Mucosa of rectum (tissue), 2 donors: Measurements from ENCODE around the gene APBB2.
"Not testable (repeated sequence)": the region's sequence is repeated elsewhere in the genome, so short reads cannot be mapped to it uniquely, and the experiment has no call there.

Experiments
- H3K27ac ChIP-seq, 2 donors: one replicate each; pipeline ENCODE4 v1.7.0; 2013; ENCODE audit warnings: inconsistent platforms in 2 of 2, low read depth in 2 of 2, low read length in 2 of 2
- H3K27me3 ChIP-seq, 2 donors: one replicate each; pipeline ENCODE4 v1.7.0; 2013; ENCODE audit warnings: low read length in 2 of 2; ENCODE audit not compliant: control insufficient read depth in 2 of 2, insufficient read depth in 2 of 2
- H3K36me3 ChIP-seq, 2 donors: one replicate each; pipeline ENCODE4 v1.7.0; 2013; ENCODE audit warnings: low read length in 2 of 2; ENCODE audit not compliant: control insufficient read depth in 2 of 2, insufficient read depth in 2 of 2
- H3K4me1 ChIP-seq, 2 donors: one replicate each; pipeline ENCODE4 v1.7.0; 2013; ENCODE audit warnings: low read length in 2 of 2, mild to moderate bottlenecking in 1 of 2; ENCODE audit not compliant: control insufficient read depth in 2 of 2, insufficient read depth in 2 of 2
- H3K4me3 ChIP-seq, 2 donors: one replicate each; pipeline ENCODE4 v1.7.0; 2013; ENCODE audit warnings: low read length in 2 of 2
- H3K9ac ChIP-seq, 2 donors: one replicate each; pipeline ENCODE4 v1.7.0; 2013; ENCODE audit warnings: low read length in 2 of 2, low read depth in 1 of 2, mild to moderate bottlenecking in 1 of 2
- H3K9me3 ChIP-seq, 2 donors: one replicate each; pipeline ENCODE4 v1.7.0; 2013; ENCODE audit warnings: low read length in 2 of 2; ENCODE audit not compliant: control insufficient read depth in 2 of 2
- donor health status: healthy.
- donor health status: Normal muscosa, but diverticular disease.

The APBB2 gene

DNA sequence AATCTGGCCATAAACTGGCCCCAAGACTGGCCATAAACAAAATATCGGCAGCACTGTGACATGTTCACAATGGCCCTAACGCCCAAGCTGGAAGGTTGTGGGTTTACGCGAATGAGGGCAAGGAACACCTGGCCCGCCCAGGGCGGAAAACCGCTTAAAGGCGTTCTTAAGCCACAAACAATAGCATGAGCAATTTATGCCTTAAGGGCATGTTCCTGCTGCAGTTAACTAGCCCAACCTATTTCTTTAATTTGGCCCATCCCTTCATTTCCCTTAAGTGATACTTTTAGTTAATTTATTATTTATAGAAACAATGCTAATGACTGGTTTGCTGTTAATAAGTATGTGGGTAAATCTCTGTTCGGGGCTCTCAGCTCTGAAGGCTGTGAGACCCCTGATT lies 154.9 kb downstream of the APBB2 start:
- not testable (repeated sequence) for H3K27me3 ChIP-seq, H3K9ac ChIP-seq, H3K27ac ChIP-seq, H3K36me3 ChIP-seq, H3K4me1 ChIP-seq, H3K9me3 ChIP-seq, H3K4me3 ChIP-seq

DNA sequence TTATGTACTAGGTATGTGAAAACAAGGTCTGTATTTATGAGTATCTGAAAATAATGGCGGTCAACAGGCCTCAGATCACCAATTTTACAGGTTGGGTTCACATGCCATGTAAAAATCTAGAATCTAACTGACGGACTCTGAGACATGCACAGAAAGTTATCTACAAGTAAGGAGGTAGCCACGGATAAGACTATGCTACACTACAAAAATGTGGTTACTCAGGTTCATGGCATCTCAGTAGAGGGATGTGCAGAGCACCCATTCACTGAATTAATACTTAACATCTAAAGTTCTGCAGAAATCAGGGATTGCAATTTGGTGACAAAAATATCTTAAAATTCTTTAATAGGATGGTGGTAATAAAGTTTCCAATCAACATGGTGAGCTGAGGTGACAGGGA lies 155.9 kb downstream of the APBB2 start:
- Histone ChIP-seq H3K9ac (no peak overlapping the region), H3K9me3 (no peaks in the 10 kb centered on the region), H3K4me3 (no peak overlapping the region), H3K27ac (no peak overlapping the region), H3K27me3 (no peaks in the 10 kb centered on the region), H3K36me3 (no peaks in the 10 kb centered on the region), H3K4me1 (peaks cover 0 to under 1% of the 10 kb centered on the region in 2 donors)

DNA sequence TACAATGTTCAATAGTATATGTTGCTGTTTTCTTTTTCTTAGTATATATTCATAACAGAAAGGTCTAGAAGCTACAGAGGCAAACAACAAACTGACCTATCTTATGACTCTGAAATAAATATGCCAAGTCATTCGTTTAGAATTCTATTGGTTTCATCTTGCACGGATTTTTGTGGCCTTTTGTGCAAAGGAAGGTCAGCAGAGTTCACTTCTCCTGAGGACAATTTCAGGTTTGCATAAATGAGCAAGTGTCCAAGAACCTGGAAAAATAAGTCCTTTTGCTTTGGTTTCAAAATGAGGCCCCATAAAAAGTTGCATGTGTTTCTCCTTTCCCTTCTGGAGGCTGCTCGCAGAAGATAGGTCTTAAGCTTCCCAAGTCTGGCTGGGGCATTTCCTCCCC lies 156.9 kb downstream of the APBB2 start:
- H3K36me3 ChIP-seq, result no peaks in the 10 kb centered on the region
- H3K9me3 ChIP-seq, result no peaks in the 10 kb centered on the region
- peaks cover 0 to 2% of the 10 kb centered on the region in 2 donors for H3K4me1 ChIP-seq
- no peak overlapping the region for H3K4me3 ChIP-seq
- H3K9ac ChIP-seq, result no peak overlapping the region
- H3K27me3 ChIP-seq, result no peaks in the 10 kb centered on the region
- H3K27ac ChIP-seq, result no peak overlapping the region

DNA sequence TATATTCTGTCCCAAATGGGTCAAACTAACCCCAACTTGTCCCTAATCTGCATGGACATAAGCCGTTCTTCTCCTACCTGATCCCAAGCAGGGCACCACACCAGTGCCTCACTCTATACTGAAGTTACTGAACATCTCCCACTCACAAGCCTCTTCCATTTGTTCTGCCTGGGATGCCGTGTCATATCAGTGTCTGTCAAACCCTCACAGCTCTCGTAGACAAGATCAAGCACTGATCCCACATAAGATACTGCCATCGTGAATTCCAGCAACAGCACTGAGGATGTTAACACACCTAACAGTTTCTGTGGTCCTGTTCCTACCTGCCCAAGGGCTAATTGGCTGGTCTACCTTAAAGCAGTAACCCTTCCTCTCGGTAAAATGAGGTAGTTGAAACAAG lies 162.1 kb downstream of the APBB2 start:
- no peak overlapping the region for H3K4me3 ChIP-seq
- H3K36me3 ChIP-seq, result no peaks in the 10 kb centered on the region
- no peak overlapping the region for H3K27ac ChIP-seq
- H3K9me3 ChIP-seq, result no peaks in the 10 kb centered on the region
- H3K4me1 ChIP-seq, result peaks cover 0 to 2% of the 10 kb centered on the region in 2 donors
- H3K27me3 ChIP-seq, result no peaks in the 10 kb centered on the region
- H3K9ac ChIP-seq, result no peak overlapping the region

DNA sequence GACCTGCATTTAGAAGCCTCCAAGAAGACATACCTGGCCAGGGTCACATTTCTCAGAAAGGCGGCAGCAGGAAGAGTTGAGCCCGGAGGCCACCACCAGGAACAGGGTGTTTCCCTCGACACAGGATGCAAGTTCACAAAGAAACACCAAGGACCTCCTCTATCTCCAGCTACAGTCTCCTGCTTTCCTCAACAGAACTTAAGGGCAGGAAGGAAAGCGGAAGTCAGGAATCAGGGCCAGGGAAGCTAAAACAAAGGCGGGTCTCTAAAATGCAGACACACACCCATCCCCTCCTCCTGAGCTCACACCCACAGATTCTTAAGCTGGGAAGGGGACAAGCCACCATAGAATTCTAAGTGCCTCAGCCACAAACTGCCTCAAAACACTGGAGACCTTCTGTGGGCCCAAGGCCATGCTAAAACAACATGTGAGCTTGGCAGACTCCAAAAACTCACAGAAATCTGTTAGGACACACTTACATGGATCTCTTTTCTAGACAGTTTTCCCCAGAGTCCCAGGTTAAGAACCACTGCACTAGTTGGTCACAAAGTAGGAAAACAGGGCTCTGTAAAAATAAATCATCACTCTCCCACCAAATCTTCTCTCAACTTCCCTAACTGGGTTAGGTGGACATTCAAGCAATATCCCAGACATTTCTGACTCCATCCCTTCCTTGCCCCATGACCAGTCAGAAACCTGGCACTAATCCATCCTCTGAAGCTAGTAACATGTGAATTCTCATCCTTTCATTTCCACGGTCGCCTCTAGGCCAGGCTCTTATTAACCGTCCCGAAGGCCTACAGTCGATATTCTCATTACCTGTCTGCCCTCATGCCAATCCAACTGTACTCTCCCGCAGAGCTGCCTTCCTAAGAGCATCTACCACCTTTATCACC lies 163.2 kb downstream of the APBB2 start:
- no peaks in the 10 kb centered on the region for H3K27me3 ChIP-seq
- H3K4me3 ChIP-seq, result no peak overlapping the region
- peaks cover 0 to 2% of the 10 kb centered on the region in 2 donors for H3K4me1 ChIP-seq
- H3K9me3 ChIP-seq, result no peaks in the 10 kb centered on the region
- H3K9ac ChIP-seq, result no peak overlapping the region
- H3K36me3 ChIP-seq, result no peaks in the 10 kb centered on the region
- no peak overlapping the region for H3K27ac ChIP-seq

DNA sequence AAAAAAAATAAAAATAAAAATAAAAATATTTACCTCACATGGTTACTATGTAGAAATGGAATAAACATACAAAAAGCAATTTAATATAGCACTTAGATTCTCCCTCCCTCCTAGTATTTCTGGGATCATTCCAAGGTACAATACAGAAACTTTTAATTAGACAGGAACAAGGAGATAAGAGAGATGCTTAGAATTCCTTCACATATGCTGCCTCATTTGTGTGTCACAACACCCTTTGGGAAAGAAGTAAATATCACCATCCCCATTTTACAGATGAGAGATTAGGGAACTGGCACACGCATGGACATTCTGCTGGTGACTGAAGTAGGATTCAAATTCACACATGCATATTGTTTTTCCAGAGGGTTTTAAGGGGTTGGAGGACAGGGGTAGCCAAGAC lies 164.2 kb downstream of the APBB2 start:
- H3K9me3 ChIP-seq, result no peaks in the 10 kb centered on the region
- peaks cover 0 to 2% of the 10 kb centered on the region in 2 donors for H3K4me1 ChIP-seq
- no peak overlapping the region for H3K9ac ChIP-seq
- no peaks in the 10 kb centered on the region for H3K27me3 ChIP-seq
- H3K36me3 ChIP-seq, result no peaks in the 10 kb centered on the region
- H3K27ac ChIP-seq, result no peak overlapping the region
- H3K4me3 ChIP-seq, result no peak overlapping the region

DNA sequence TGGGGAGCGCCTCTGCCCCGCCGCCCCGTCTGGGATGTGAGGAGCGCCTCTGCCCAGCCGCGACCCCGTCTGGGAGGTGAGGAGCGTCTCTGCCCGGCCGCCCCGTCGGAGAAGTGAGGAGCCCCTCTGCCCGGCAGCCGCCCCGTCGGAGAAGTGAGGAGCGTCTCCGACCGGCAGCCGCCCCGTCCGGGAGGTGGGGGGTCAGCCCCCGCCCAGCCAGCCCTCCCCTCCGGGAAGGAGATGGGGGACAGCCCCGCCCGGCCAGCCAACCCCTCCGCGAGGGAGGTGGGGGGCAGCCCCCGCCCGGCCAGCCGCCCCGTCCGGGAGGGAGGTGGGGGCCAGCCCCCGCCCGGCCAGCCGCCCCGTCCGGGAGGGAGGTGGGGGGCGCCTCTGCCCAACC lies 165.2 kb downstream of the APBB2 start:
- H3K27ac ChIP-seq, H3K4me3 ChIP-seq, H3K27me3 ChIP-seq, H3K9ac ChIP-seq, H3K4me1 ChIP-seq, H3K9me3 ChIP-seq, H3K36me3 ChIP-seq: not testable (repeated sequence)

DNA sequence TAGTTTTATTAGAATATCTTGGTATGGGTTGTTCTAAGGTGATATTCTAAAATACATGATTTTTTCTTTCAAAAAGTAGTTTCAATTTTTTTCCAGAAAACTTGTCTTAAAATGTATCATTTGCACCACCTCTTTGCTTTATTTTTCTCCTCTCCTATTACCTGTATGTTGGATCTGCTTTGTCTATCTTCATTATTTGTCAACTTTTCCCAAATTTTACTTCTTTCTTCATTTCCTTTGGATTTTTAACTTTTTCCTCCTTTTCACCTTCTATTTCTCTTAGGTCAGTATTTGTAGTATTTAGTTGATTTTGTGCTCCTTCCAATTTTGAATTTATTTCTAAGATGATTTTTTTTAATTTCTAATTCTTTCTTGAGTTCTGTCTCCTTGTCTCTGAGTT lies 169.6 kb downstream of the APBB2 start:
- H3K9ac ChIP-seq, result no peak overlapping the region
- no peak overlapping the region for H3K4me3 ChIP-seq
- no peaks in the 10 kb centered on the region for H3K27me3 ChIP-seq
- H3K9me3 ChIP-seq, result no peaks in the 10 kb centered on the region
- no peaks in the 10 kb centered on the region for H3K4me1 ChIP-seq
- no peak overlapping the region for H3K27ac ChIP-seq
- H3K36me3 ChIP-seq, result no peaks in the 10 kb centered on the region

DNA sequence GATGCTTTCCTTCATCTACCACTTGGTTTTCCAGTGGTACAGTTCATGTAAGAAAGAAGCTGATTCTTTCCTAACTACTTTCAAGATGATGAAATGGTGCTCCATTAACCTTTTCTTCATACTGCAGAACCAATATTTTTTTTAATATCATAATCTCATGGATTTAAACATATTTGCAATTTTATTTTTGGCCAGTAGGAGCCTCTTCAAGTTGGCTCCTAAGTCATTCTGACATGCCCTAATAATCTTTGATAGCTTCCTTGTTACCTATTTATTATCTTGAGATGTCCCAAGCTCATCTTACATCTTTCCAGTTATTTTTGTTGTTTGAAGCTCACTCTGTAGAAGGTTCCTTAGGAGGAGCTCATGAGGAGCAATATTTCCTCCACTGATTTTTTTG lies 170.2 kb downstream of the APBB2 start:
- H3K27me3 ChIP-seq, result no peaks in the 10 kb centered on the region
- no peaks in the 10 kb centered on the region for H3K9me3 ChIP-seq
- H3K27ac ChIP-seq, result no peak overlapping the region
- no peaks in the 10 kb centered on the region for H3K4me1 ChIP-seq
- H3K36me3 ChIP-seq, result no peaks in the 10 kb centered on the region
- no peak overlapping the region for H3K4me3 ChIP-seq
- H3K9ac ChIP-seq, result no peak overlapping the region

DNA sequence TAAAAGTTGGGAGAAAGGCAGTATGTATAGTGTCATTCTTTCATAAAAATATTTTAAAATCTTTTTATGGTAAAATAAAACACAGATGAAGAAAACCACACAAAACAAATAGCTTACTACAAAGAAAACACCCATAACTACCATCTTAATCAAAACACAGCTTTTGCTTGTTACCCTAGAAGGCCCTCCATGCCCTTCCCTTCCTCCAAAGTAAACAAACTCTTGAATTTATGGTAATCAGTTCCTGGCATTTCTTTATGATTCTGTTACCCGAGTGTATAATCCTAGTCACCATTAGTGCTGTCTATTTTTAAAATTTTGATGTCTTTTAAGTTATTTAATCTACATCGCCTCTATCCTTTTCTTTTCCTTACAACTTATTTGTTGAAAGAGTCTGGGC lies 170.9 kb downstream of the APBB2 start:
- no peaks in the 10 kb centered on the region for H3K27me3 ChIP-seq
- no peak overlapping the region for H3K4me3 ChIP-seq
- no peaks in the 10 kb centered on the region for H3K36me3 ChIP-seq
- no peak overlapping the region for H3K27ac ChIP-seq
- no peaks in the 10 kb centered on the region for H3K4me1 ChIP-seq
- H3K9me3 ChIP-seq, result no peaks in the 10 kb centered on the region
- H3K9ac ChIP-seq, result no peak overlapping the region
